Mucosa of descending colon (tissue), 3 donors: Measurements from ENCODE around the gene ANK3. TPM values are rescaled to one million over a fixed set of nuclear protein-coding genes. Genes with fewer than 3 reads are reported as not detected.

Experiments used
- ATAC-seq: fragments of 200-7000 bp; cut with Tn5 transposase; one replicate; pipeline ENCODE4 v1.9.1; 2020; ENCODE audit warnings: mild to moderate bottlenecking, moderate library complexity
- DNase-seq, 3 donors: peaks; one replicate each; pipeline ENCODE4 v3.0.0-alpha.2; 2020
- H3K36me3 ChIP-seq: fragments of 200-600 bp; one replicate; pipeline ENCODE4 v1.8.0; 2021; ENCODE audit warnings: low read depth, mild to moderate bottlenecking
- H3K4me1 ChIP-seq: fragments of 200-600 bp; one replicate; pipeline ENCODE4 v1.8.0; 2021; ENCODE audit warnings: low read depth, mild to moderate bottlenecking
- H3K4me3 ChIP-seq: fragments of 200-600 bp; one replicate; pipeline ENCODE4 v1.8.0; 2021; ENCODE audit warnings: mild to moderate bottlenecking
- H3K9me3 ChIP-seq: fragments of 200-600 bp; one replicate; pipeline ENCODE4 v1.8.0; 2021; ENCODE audit warnings: mild to moderate bottlenecking
- intact Hi-C, 2 donors: fragments of 100-400 bp; cut with DNase I in 1 of 2; cut with micrococcal nuclease in 1 of 2; formaldehyde crosslinking; loops; one replicate each; pipeline versions ENCODE4 v1.11.0 to v1.11.1; 2022; cut with DNase I, micrococcal nuclease
- total RNA-seq, 3 donors: library from RNA; stranded (reverse); fragmentation: NEBNext Ultra II Directional in 2 of 3; extraction: Animal tissue kit (Norgen Biotek cat#: 25700) in 2 of 3; gene quantifications; one replicate each; pipeline versions ENCODE4 v1.2.1 to v1.2.4, GENCODE V29; 2021 to 2023
- TF ChIP-seq, protein P1 (sequence below): fragments of 200-600 bp; IDR thresholded peaks from one replicate; pipeline ENCODE4 v1.8.0; 2022; ENCODE audit warnings: antibody characterized with exemption, mild to moderate bottlenecking
- donor health status: DM: no; HTN: no; CAD: no; lungs with moderate emphysema.
- donor health status: DM: no; HTN: no; CAD: no.
- donor health status: DM: no; HTN: yes; CAD: no.

ANK3 gene
- total RNA-seq, 3 donors from 2014 or later, result 67.7 to 145 (median 74.0) TPM

DNA sequence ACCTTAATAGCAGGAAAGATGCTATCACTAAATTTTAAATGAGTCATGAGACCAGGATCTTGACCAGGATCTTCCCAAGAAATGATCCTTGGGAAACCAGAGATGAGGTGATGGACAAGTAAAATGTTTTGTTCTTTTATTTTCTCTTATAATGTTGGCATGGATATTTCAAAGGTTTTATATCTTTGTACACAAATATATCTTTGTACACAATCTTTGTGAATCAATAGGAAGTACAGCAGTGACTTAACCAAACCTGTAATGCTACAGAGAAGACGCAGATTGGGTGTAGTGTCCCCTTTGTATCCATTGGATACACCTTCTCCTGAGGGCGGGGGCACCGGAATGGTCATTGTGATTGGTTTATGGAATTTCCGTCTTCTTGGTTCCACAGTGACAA is 303.3 kb downstream of the ANK3 start:
- Histone ChIP-seq H3K4me3 (no peak overlapping the region), H3K4me1 (no peaks in the 10 kb centered on the region), H3K36me3 (no peaks in the 10 kb centered on the region), H3K9me3 (no peaks in the 10 kb centered on the region)
- ATAC-seq (no peak), DNase-seq (no peak)
- TF ChIP-seq, protein P1, sequence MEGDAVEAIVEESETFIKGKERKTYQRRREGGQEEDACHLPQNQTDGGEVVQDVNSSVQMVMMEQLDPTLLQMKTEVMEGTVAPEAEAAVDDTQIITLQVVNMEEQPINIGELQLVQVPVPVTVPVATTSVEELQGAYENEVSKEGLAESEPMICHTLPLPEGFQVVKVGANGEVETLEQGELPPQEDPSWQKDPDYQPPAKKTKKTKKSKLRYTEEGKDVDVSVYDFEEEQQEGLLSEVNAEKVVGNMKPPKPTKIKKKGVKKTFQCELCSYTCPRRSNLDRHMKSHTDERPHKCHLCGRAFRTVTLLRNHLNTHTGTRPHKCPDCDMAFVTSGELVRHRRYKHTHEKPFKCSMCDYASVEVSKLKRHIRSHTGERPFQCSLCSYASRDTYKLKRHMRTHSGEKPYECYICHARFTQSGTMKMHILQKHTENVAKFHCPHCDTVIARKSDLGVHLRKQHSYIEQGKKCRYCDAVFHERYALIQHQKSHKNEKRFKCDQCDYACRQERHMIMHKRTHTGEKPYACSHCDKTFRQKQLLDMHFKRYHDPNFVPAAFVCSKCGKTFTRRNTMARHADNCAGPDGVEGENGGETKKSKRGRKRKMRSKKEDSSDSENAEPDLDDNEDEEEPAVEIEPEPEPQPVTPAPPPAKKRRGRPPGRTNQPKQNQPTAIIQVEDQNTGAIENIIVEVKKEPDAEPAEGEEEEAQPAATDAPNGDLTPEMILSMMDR, result no peak
- intact Hi-C loops, result no loop called here

DNA sequence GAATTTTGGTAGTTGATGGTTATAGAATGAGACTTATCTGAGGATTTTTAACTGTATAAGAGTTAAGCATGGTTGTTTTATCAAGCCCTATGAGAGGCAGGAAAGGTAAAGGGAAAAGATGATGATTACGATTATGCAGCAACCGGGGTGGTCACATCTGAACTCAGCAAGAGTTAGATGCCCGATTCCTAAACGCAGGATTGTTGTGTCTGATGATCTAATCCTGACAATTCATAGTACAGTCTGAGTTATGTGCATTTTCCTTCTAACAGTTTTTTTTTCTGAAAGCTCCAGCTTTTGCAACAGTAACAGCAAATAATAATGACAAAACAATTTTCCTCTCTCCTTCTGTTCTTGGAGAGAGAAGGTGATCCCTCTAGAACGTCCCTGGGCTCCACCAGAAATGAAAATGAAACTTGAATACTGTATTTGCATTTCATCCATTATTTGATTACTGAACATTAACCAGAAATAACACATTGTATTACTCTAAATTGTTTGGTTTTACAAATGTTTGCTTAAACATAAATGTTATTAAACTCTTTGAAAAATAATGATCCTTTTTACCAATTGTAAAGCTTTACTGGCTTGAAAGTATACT is 306.8 kb downstream of the ANK3 start:
- DNase-seq, result no peak
- intact Hi-C loops, result no loop called here
- Histone ChIP-seq H3K4me3 (no peak overlapping the region), H3K4me1 (no peaks in the 10 kb centered on the region), H3K9me3 (no peaks in the 10 kb centered on the region), H3K36me3 (no peaks in the 10 kb centered on the region)
- TF ChIP-seq, protein P1, result no peak
- no peak for ATAC-seq

DNA sequence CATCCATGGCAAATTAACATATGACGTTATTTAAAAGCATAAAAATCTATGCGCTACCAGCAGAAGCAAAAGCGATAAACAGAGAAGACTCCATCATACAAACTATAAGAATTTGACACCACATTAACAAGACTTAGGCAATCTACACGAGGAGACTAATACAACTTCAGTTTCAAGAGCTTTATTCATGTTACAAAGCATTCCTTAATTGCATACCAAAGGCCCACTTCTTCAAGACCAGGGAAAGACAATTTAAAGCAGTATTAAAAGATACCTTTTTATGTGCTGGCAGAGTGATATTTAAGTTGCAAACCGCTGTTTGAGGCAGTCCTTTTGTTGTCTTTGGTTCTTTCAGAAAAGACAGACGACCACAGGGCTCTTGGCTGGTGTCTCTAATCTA is 307.3 kb downstream of the ANK3 start:
- intact Hi-C loops, result no loop called here
- no peak for DNase-seq
- no peak for ATAC-seq
- H3K9me3 ChIP-seq, result no peaks in the 10 kb centered on the region
- no peaks in the 10 kb centered on the region for H3K36me3 ChIP-seq
- no peak overlapping the region for H3K4me3 ChIP-seq
- H3K4me1 ChIP-seq, result no peaks in the 10 kb centered on the region
- TF ChIP-seq, protein P1, result no peak

DNA sequence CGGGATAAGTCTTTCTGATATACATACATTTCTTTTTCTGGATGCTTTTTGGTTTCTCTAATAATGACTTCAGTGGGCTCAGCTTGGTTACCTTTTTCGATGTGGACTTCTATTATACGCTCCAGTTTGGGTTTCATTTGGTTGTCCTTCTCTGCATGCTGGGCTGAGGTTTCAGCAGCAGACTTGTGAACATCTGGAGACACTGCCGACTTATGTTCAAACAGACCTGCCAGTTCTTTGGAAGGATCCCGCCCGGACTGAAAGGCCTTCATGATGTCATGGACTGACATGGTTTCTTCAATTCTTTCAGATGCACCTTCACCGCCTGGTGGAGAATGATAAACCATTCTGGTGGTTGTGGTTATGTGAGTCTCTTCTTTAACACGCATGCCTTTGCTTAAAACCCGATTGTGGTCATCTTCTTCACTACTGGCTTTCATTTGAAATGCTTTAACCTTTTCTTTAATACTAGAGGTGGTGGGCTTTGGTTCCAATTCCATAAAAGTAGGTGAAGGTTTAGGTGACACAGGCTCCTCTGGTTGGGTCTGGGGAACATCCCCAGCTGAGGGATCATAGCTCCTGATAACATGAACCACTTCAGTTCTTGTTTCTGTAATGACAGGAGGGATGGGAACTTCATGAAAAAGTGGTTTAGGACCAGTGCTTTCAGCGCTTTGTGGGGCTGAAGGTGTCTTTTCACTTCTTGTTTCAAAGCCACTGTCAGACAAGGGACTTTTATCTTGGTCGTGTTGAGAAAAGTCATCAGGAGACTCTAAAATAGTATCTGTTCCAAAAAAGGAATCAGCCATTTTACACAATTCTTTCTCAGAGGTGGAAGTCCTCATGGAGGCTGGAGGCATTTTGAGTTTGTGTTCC is 315.7 kb downstream of the ANK3 start:
- intact Hi-C loops, result no loop called here
- Histone ChIP-seq H3K36me3 (no peaks in the 10 kb centered on the region), H3K9me3 (no peaks in the 10 kb centered on the region), H3K4me1 (no peaks in the 10 kb centered on the region), H3K4me3 (no peak overlapping the region)
- TF ChIP-seq, protein P1, result no peak
- DNase-seq (no peak), ATAC-seq (no peak)

DNA sequence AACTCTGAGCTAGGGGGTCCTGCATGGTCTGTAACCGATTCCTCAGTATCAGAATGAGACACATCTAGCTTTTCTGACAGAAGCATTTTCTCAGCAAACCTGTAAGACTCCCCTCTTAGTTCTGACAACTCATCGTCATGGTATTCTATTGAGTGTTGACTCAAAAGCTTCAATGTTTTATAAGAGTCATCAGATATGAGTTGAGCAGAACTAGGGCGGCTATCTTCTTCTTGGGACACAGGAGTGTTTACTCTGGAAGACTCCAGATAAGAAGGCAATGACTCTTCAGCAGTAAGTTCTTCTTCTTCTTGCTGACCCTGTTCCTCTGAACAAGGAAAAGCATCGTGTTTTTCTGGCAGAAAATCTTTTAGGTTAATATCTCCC is 316.3 kb downstream of the ANK3 start:
- intact Hi-C loops, result no loop called here
- no peak for DNase-seq

More for the DNA sequence above, 316.3 kb downstream of the ANK3 start:
- Histone ChIP-seq H3K9me3 (no peaks in the 10 kb centered on the region), H3K36me3 (no peaks in the 10 kb centered on the region), H3K4me3 (no peak overlapping the region), H3K4me1 (no peaks in the 10 kb centered on the region)
- ATAC-seq, result no peak
- TF ChIP-seq, protein P1, result no peak
